ENCODE data around the gene GNA15. TPM values are rescaled to one million over a fixed set of nuclear protein-coding genes. Genes with fewer than 3 reads are reported as not detected.
A peak's percentile ranks its signal among the peaks of the same experiment; 100 is the strongest.

GNA15 gene
- polyA plus RNA-seq, 3 donors = 38.7 to 45.0 (median 41.3) TPM

DNA sequence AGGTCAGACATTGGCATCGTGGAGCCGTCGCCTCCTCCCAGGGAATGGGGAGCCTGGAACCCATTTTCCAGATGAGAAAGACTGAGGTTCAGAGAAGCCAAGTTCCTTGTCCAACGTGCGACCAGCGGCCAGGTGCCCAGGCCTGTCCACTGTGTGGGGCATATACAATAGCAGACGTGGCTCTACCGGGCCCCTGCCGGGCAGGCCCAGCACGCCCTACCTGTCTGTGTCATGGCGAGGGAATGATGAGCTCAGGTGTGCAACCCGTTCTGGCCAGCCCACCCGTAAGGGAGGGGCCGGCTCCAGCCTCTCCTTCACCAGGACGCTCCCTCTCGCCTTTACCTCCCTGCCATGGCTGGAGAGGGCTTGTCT is 837 bp downstream of the GNA15 start:
- Mint-ChIP-seq H3K4me1 (peaks cover 57% of the 10 kb centered on the region), H3K9me3 (peaks cover 0 to 2% (median 0%) of the 10 kb centered on the region in 7 donors), H3K36me3 (peaks cover 12 to 13% of the 10 kb centered on the region in 2 donors), H3K4me3 (peak overlapping the region; percentile 90), H3K27me3 (ENCODE audit: low read depth in 3 of 3) (no peaks in the 10 kb centered on the region), H3K27ac (peak overlapping the region; percentile 84 to 97 (median 92))
- no peak for TF ChIP-seq CTCF (IDR thresholded peaks at IDR 0.05)
- no peak for DNase-seq
- H3K9me3 ChIP-seq (replicated peaks in 1 of 2; ENCODE audit: control insufficient read depth in 1 of 2, insufficient read depth in 1 of 2, low read length in 2 of 2) = no peaks in the 10 kb centered on the region
- intact Hi-C loops (cut with micrococcal nuclease) = no loop called here
- no peak overlapping the region for H2AFZ ChIP-seq (ENCODE audit: insufficient read depth, low read depth, low read length, poor library complexity, severe bottlenecking)
- H3K4me2 ChIP-seq (replicated peaks; ENCODE audit: extremely low read depth, low read length, poor library complexity, severe bottlenecking) = peak overlapping the region; percentile 95
- no peaks in the 10 kb centered on the region for H3K36me3 ChIP-seq (replicated peaks in 1 of 2; ENCODE audit: control insufficient read depth in 1 of 2, insufficient read depth in 2 of 2, low read length in 2 of 2)
- H3K9ac ChIP-seq (ENCODE audit: insufficient read depth, low read length, poor library complexity, severe bottlenecking) = peak overlapping the region; percentile 100
- H3K4me3 ChIP-seq (replicated peaks in 1 of 3; ENCODE audit: low read depth in 2 of 3, low read length in 3 of 3) = peak overlapping the region; percentile 92 to 95 (median 94)
- no peaks in the 10 kb centered on the region for H3K27me3 ChIP-seq (ENCODE audit: control insufficient read depth in 2 of 2, insufficient read depth in 2 of 2, low read length in 2 of 2)
- H3K79me2 ChIP-seq (ENCODE audit: insufficient read depth, low read length) = peaks cover 53% of the 10 kb centered on the region
- peaks cover 65 to 71% of the 10 kb centered on the region in 2 donors for H3K4me1 ChIP-seq (ENCODE audit: control insufficient read depth in 1 of 2, insufficient read depth in 2 of 2, low read length in 2 of 2)
- whole genome bisulfite sequencing (ENCODE audit: insufficient coverage) = 1% methylated on average over 10 of the region's 16 CpGs
- peaks cover 18% of the 10 kb centered on the region for H4K20me1 ChIP-seq (ENCODE audit: insufficient read depth, low read length)
- peak overlapping the region; percentile 82 to 100 for H3K27ac ChIP-seq (ENCODE audit: low read depth in 1 of 2, low read length in 2 of 2)

DNA sequence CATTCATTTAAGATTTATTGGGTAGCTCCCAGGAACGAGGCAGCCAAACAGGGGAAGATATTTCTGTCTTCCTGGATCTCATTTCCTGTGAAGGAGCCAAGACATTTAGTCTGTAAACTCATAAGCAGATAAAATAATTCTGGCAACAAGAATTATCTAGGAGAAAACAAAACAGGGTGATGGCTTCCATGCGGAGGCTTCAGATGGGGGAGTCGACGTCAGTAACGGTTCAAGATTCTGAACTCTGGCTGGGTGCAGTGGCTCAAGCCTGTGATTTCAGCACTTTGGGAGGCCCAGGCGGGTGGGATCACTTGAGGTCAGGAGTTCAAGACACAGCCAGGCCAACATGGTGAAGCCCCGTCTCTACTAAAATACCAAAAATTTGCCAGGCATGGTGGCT is 1.3 kb downstream of the GNA15 start:
- WGBS (ENCODE audit: insufficient coverage) = 11% methylated on average over 6 of the region's 7 CpGs
- Mint-ChIP-seq H3K36me3 (peaks cover 12 to 14% of the 10 kb centered on the region in 2 donors), H3K9me3 (peaks cover 0 to 2% (median 0%) of the 10 kb centered on the region in 7 donors), H3K4me3 (peak overlapping the region; percentile 90), H3K27ac (peak overlapping the region; percentile 84 to 97 (median 92)), H3K27me3 (ENCODE audit: low read depth in 3 of 3) (no peaks in the 10 kb centered on the region), H3K4me1 (peaks cover 60% of the 10 kb centered on the region)
- Histone ChIP-seq H3K9ac (ENCODE audit: insufficient read depth, low read length, poor library complexity, severe bottlenecking) (peak overlapping the region; percentile 100), H3K4me1 (ENCODE audit: control insufficient read depth in 1 of 2, insufficient read depth in 2 of 2, low read length in 2 of 2) (peaks cover 69 to 74% of the 10 kb centered on the region in 2 donors), H2AFZ (ENCODE audit: insufficient read depth, low read depth, low read length, poor library complexity, severe bottlenecking) (no peak overlapping the region), H3K27me3 (ENCODE audit: control insufficient read depth in 2 of 2, insufficient read depth in 2 of 2, low read length in 2 of 2) (no peaks in the 10 kb centered on the region), H3K36me3 (replicated peaks in 1 of 2; ENCODE audit: control insufficient read depth in 1 of 2, insufficient read depth in 2 of 2, low read length in 2 of 2) (no peaks in the 10 kb centered on the region), H4K20me1 (ENCODE audit: insufficient read depth, low read length) (peaks cover 18% of the 10 kb centered on the region), H3K9me3 (replicated peaks in 1 of 2; ENCODE audit: control insufficient read depth in 1 of 2, insufficient read depth in 1 of 2, low read length in 2 of 2) (no peaks in the 10 kb centered on the region), H3K4me3 (replicated peaks in 1 of 3; ENCODE audit: low read depth in 2 of 3, low read length in 3 of 3) (peak overlapping the region; percentile 92 to 95 (median 94)), H3K79me2 (ENCODE audit: insufficient read depth, low read length) (peaks cover 53% of the 10 kb centered on the region), H3K4me2 (replicated peaks; ENCODE audit: extremely low read depth, low read length, poor library complexity, severe bottlenecking) (peak overlapping the region; percentile 95), H3K27ac (ENCODE audit: low read depth in 1 of 2, low read length in 2 of 2) (peak overlapping the region; percentile 82 to 100)
- intact Hi-C loops (cut with micrococcal nuclease) = no loop called here
- TF ChIP-seq CTCF (IDR thresholded peaks at IDR 0.05) = no peak
- DNase-seq = peak in 1 of 3 donors; percentile 39
